HFF-Myc (cell line): ENCODE results near the gene RPUSD1.
"Not testable (repeated sequence)": the region's sequence is repeated elsewhere in the genome, so short reads cannot be mapped to it uniquely, and the experiment has no call there.

Experiments used
- DNase-seq: peaks from one replicate; pipeline ENCODE4 v3.0.0-alpha.2; 2011; ENCODE audit warnings: low read depth; ENCODE audit errors: extremely low read depth
- H3K4me3 ChIP-seq: replicated peaks from 2 replicates; pipeline ENCODE4 v1.5.1; 2011; ENCODE audit warnings: low read depth, mild to moderate bottlenecking, control low read depth, low read length
- CTCF ChIP-seq: IDR thresholded peaks from 2 replicates; pipeline ENCODE4 v1.5.1; 2012; ENCODE audit warnings: mild to moderate bottlenecking, low read depth, low read length, control low read depth; ENCODE audit errors: missing control alignments

RPUSD1 gene

GRCh38 chr16:824194-824593 is 36.0 kb upstream of the RPUSD1 start:
- H3K4me3 ChIP-seq = no peak overlapping the region
- no peak for DNase-seq
- TF ChIP-seq CTCF = no peak

- no peak for DNase-seq
- TF ChIP-seq CTCF = no peak
Measured at GRCh38 chr16:822909-823297, 34.7 kb upstream of the RPUSD1 start.

GRCh38 chr16:822174-822908 is 34.2 kb upstream of the RPUSD1 start:
- H3K4me3 ChIP-seq = no peak overlapping the region
- no peak for TF ChIP-seq CTCF
- no peak for DNase-seq

More at GRCh38 chr16:822909-823297, 34.7 kb upstream of the RPUSD1 start:
- H3K4me3 ChIP-seq = no peak overlapping the region

- no peak overlapping the region for H3K4me3 ChIP-seq
- no peak for DNase-seq
- no peak for TF ChIP-seq CTCF
Measured at GRCh38 chr16:821751-822150, 33.6 kb upstream of the RPUSD1 start.

GRCh38 chr16:820748-821147 is 32.6 kb upstream of the RPUSD1 start:
- no peak overlapping the region for H3K4me3 ChIP-seq
- DNase-seq = no peak
- no peak for TF ChIP-seq CTCF

GRCh38 chr16:820044-820408 is 31.8 kb upstream of the RPUSD1 start:
- DNase-seq, H3K4me3 ChIP-seq: not testable (repeated sequence)

GRCh38 chr16:819336-820043 is 31.3 kb upstream of the RPUSD1 start:
- no peak overlapping the region for H3K4me3 ChIP-seq
- no peak for TF ChIP-seq CTCF
- no peak for DNase-seq
